Mesenchymal stem cell (in vitro differentiated cells and primary cell): ENCODE results near the gene FGFBP1.

Experiments
- DNase-seq: peaks from one replicate; pipeline ENCODE4 v3.0.0-alpha.2; 2013
- H2AFZ ChIP-seq: one replicate; pipeline ENCODE4 v1.6.1; 2013; ENCODE audit warnings: low read depth, mild to moderate bottlenecking, control low read depth, inconsistent platforms, low read length, moderate library complexity
- H2AK5ac ChIP-seq: 2 replicates; pipeline ENCODE4 v1.6.1; 2013; ENCODE audit warnings: low read length, moderate library complexity, mild to moderate bottlenecking, inconsistent platforms; ENCODE audit not compliant: severe bottlenecking
- H2BK120ac ChIP-seq: one replicate; pipeline ENCODE4 v1.6.1; 2013; ENCODE audit warnings: low read depth, mild to moderate bottlenecking, inconsistent platforms, low read length, moderate library complexity
- H2BK12ac ChIP-seq, 2 experiments: one replicate each; pipeline ENCODE4 v1.6.1; 2013; ENCODE audit warnings: inconsistent platforms in 2 of 2, low read length in 2 of 2, mild to moderate bottlenecking in 2 of 2, moderate library complexity in 2 of 2, control low read depth in 1 of 2
- H2BK15ac ChIP-seq: one replicate; pipeline ENCODE4 v1.6.1; 2013; ENCODE audit warnings: mild to moderate bottlenecking, low read depth, inconsistent platforms; ENCODE audit not compliant: poor library complexity, severe bottlenecking
- H2BK5ac ChIP-seq: 2 replicates; pipeline ENCODE4 v1.6.1; 2013; ENCODE audit warnings: low read depth, mild to moderate bottlenecking, low read length, control low read depth, inconsistent platforms; ENCODE audit not compliant: poor library complexity, severe bottlenecking
- H3K14ac ChIP-seq, 2 experiments: one replicate each; pipeline ENCODE4 v1.6.1; 2013; ENCODE audit warnings: inconsistent platforms in 2 of 2, low read length in 2 of 2, control low read depth in 1 of 2, mild to moderate bottlenecking in 1 of 2, moderate library complexity in 1 of 2
- H3K18ac ChIP-seq, 2 experiments: one replicate each; pipeline ENCODE4 v1.6.1; 2013; ENCODE audit warnings: inconsistent platforms in 2 of 2, low read length in 2 of 2, control low read depth in 1 of 2, low read depth in 1 of 2, mild to moderate bottlenecking in 1 of 2
- H3K23ac ChIP-seq, 2 experiments: one replicate each; pipeline ENCODE4 v1.6.1; 2013; ENCODE audit warnings: inconsistent platforms in 2 of 2, low read length in 2 of 2, mild to moderate bottlenecking in 2 of 2, moderate library complexity in 2 of 2, control low read depth in 1 of 2
- H3K27ac ChIP-seq: 2 replicates; pipeline ENCODE4 v1.5.1; 2013; ENCODE audit warnings: mild to moderate bottlenecking, moderate library complexity, low read length, control low read depth, inconsistent platforms; ENCODE audit not compliant: poor library complexity, severe bottlenecking
- H3K27me3 ChIP-seq, 2 experiments: 2 replicates each; pipeline versions ENCODE4 v1.6.1 to v1.7.0; 2013; ENCODE audit warnings: low read length in 2 of 2, mild to moderate bottlenecking in 2 of 2, moderate library complexity in 2 of 2, control low read depth in 1 of 2, inconsistent platforms in 1 of 2; ENCODE audit not compliant: control insufficient read depth in 1 of 2, insufficient read depth in 1 of 2
- H3K36me3 ChIP-seq, 2 experiments: 2 replicates each; pipeline versions ENCODE4 v1.6.1 to v1.7.0; 2013; ENCODE audit warnings: low read length in 2 of 2, control low read depth in 1 of 2, inconsistent platforms in 1 of 2, low read depth in 1 of 2, mild to moderate bottlenecking in 1 of 2; ENCODE audit not compliant: insufficient read depth in 2 of 2, control insufficient read depth in 1 of 2
- H3K4ac ChIP-seq, 2 experiments: one replicate each; pipeline ENCODE4 v1.6.1; 2013; ENCODE audit warnings: inconsistent platforms in 2 of 2, low read length in 2 of 2, mild to moderate bottlenecking in 2 of 2, moderate library complexity in 2 of 2, control low read depth in 1 of 2, low read depth in 1 of 2
- H3K4me1 ChIP-seq: 2 replicates; pipeline ENCODE4 v1.6.1; 2013; ENCODE audit warnings: low read depth, low read length, control low read depth; ENCODE audit not compliant: control insufficient read depth, insufficient read depth
- H3K4me2 ChIP-seq: 2 replicates; pipeline ENCODE4 v1.6.1; 2013; ENCODE audit warnings: low read length, mild to moderate bottlenecking, inconsistent platforms; ENCODE audit not compliant: poor library complexity, severe bottlenecking
- H3K4me3 ChIP-seq, 2 experiments: 2 replicates each; pipeline versions ENCODE4 v1.5.1 to v1.7.0; 2013; ENCODE audit warnings: low read length in 2 of 2, mild to moderate bottlenecking in 2 of 2, control low read depth in 1 of 2, low read depth in 1 of 2; ENCODE audit not compliant: insufficient read depth in 1 of 2
- H3K79me1 ChIP-seq: replicated peaks from 2 replicates; pipeline ENCODE4 v1.6.1; 2013; ENCODE audit warnings: mild to moderate bottlenecking, control low read depth, low read length, inconsistent platforms; ENCODE audit not compliant: poor library complexity, severe bottlenecking
- H3K9ac ChIP-seq: 2 replicates; pipeline ENCODE4 v1.7.0; 2013; ENCODE audit warnings: mild to moderate bottlenecking, low read length, moderate library complexity
- H3K9me3 ChIP-seq: 2 replicates; pipeline ENCODE4 v1.7.0; 2013; ENCODE audit warnings: mild to moderate bottlenecking, low read length; ENCODE audit not compliant: control insufficient read depth
- H4K8ac ChIP-seq: one replicate; pipeline ENCODE4 v1.6.1; 2013; ENCODE audit warnings: inconsistent platforms, mild to moderate bottlenecking, low read length, moderate library complexity
- H4K91ac ChIP-seq: one replicate; pipeline ENCODE4 v1.6.1; 2013; ENCODE audit warnings: mild to moderate bottlenecking, low read length, inconsistent platforms
- WGBS: methylation state at CpG from one replicate; pipeline ENCODE4 v1.1.7; 2013; ENCODE audit warnings: mixed read lengths; 5-methylcytosine and 5-hydroxymethylcytosine counted together

FGFBP1 gene

GRCh38 chr4:15891312-15891711 lies 47.2 kb downstream of the FGFBP1 start:
- H3K9me3 ChIP-seq: no peaks in the 10 kb centered on the region
- H2BK15ac ChIP-seq: no peak overlapping the region
- H3K9ac ChIP-seq: no peak overlapping the region
- H2BK12ac ChIP-seq: no peak overlapping the region
- no peak overlapping the region for H3K14ac ChIP-seq
- no peaks in the 10 kb centered on the region for H3K27me3 ChIP-seq
- H4K91ac ChIP-seq: no peak overlapping the region
- H4K8ac ChIP-seq: no peak overlapping the region
- H3K27ac ChIP-seq: no peak overlapping the region
- no peak for DNase-seq
- H2BK120ac ChIP-seq: no peak overlapping the region
- peaks cover 3% of the 10 kb centered on the region for H3K4me1 ChIP-seq
- H3K18ac ChIP-seq: no peak overlapping the region
- 59% methylated on average over 2 of the region's 4 CpGs for WGBS
- no peaks in the 10 kb centered on the region for H3K79me1 ChIP-seq
- no peak overlapping the region for H2BK5ac ChIP-seq
- no peak overlapping the region for H3K4me2 ChIP-seq
- no peak overlapping the region for H3K4me3 ChIP-seq
- no peak overlapping the region for H3K4ac ChIP-seq
- no peak overlapping the region for H2AK5ac ChIP-seq
- H3K36me3 ChIP-seq: no peaks in the 10 kb centered on the region
- no peak overlapping the region for H2AFZ ChIP-seq
- no peak overlapping the region for H3K23ac ChIP-seq

DNA sequence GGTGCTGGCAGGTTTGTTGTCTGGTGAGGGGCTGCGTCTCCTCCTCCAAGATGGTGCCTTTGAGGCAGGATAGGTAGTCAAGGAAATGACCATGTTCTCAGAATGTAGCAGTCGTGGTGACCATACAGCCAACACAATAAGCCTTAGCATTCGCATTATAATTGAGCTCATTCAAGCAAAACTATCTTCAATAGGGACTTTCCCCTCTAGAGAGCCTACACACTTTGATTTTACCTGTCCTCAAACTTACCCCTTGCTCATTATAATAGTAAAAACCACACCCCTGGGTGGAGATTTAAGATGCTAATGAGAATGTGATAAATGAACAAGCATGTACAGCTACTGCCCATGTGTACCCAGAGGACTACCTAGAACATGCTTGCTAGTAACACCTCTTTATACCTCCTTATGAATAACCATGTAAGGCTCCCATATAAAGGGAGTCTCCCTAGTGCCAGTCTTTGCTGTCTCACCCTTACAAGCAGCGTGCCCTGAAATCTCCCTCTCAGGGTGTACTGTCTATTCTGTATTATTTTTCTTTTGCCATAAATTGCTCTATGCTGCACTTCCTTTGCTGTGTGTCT lies 48.2 kb downstream of the FGFBP1 start:
- Histone ChIP-seq H3K9ac (no peak overlapping the region), H3K23ac (no peak overlapping the region), H2BK5ac (no peak overlapping the region), H3K9me3 (no peaks in the 10 kb centered on the region), H2BK120ac (no peak overlapping the region), H3K4me3 (no peak overlapping the region), H3K14ac (no peak overlapping the region), H2AK5ac (no peak overlapping the region), H3K27me3 (no peaks in the 10 kb centered on the region), H2AFZ (no peak overlapping the region), H3K79me1 (no peaks in the 10 kb centered on the region), H3K27ac (no peak overlapping the region), H3K18ac (no peak overlapping the region), H2BK12ac (no peak overlapping the region), H3K4ac (no peak overlapping the region), H3K4me1 (peaks cover 3% of the 10 kb centered on the region), H3K4me2 (no peak overlapping the region), H2BK15ac (no peak overlapping the region), H4K91ac (no peak overlapping the region), H4K8ac (no peak overlapping the region), H3K36me3 (no peaks in the 10 kb centered on the region)
- WGBS: 96% methylated on average over 4 of the region's 4 CpGs
- no peak for DNase-seq

- Histone ChIP-seq H3K4me3 (no peak overlapping the region), H2BK120ac (no peak overlapping the region), H4K91ac (no peak overlapping the region), H3K9me3 (no peaks in the 10 kb centered on the region), H4K8ac (no peak overlapping the region), H3K23ac (no peak overlapping the region), H3K27ac (no peak overlapping the region), H2BK15ac (no peak overlapping the region), H3K4me1 (peaks cover 5% of the 10 kb centered on the region), H2AK5ac (no peak overlapping the region), H3K4ac (no peak overlapping the region), H3K36me3 (no peaks in the 10 kb centered on the region), H3K79me1 (no peaks in the 10 kb centered on the region), H3K27me3 (no peaks in the 10 kb centered on the region), H3K14ac (no peak overlapping the region), H2BK5ac (no peak overlapping the region), H2BK12ac (no peak overlapping the region), H2AFZ (no peak overlapping the region), H3K9ac (no peak overlapping the region), H3K18ac (no peak overlapping the region), H3K4me2 (no peak overlapping the region)
- no peak for DNase-seq
- 88% methylated on average over 7 of the region's 9 CpGs for WGBS
Measured at GRCh38 chr4:15888515-15888914, 50.0 kb downstream of the FGFBP1 start.
